HL-60 (cell line): ENCODE data around the gene LFNG.

ENCODE experiments used
- DNase-seq, 2 experiments: peaks; one replicate each; pipeline ENCODE4 v3.0.0-alpha.2; 2010 to 2020; ENCODE audit warnings: low read depth in 1 of 2, low spot score in 1 of 2
- H3K27ac ChIP-seq: fragments of 250-450 bp; sonication (Bioruptor Pico); replicated peaks from 2 replicates; pipeline ENCODE4 v1.5.1; 2020; ENCODE audit warnings: mild to moderate bottlenecking, moderate library complexity
- H3K27me3 ChIP-seq: fragments of 250-450 bp; sonication (Bioruptor Pico); 2 replicates; pipeline ENCODE4 v1.5.1; 2021; ENCODE audit warnings: mild to moderate bottlenecking, moderate library complexity; ENCODE audit not compliant: insufficient read depth, poor library complexity, severe bottlenecking
- H3K4me3 ChIP-seq: replicated peaks from 2 replicates; pipeline ENCODE4 v1.5.1; 2011; ENCODE audit warnings: mild to moderate bottlenecking, control low read depth, low read length; ENCODE audit not compliant: insufficient read depth
- CTCF ChIP-seq: IDR thresholded peaks from one replicate; pipeline ENCODE4 v1.5.1; 2011; ENCODE audit warnings: low read length, control low read depth, inconsistent platforms; ENCODE audit not compliant: insufficient read depth
- GABPA ChIP-seq: IDR thresholded peaks from 2 replicates; pipeline ENCODE4 v1.6.1; 2012; ENCODE audit warnings: low read depth
- POLR2AphosphoS5 ChIP-seq: IDR thresholded peaks from 2 replicates; pipeline ENCODE4 v1.6.1; 2012; ENCODE audit warnings: low read depth
- REST ChIP-seq: IDR thresholded peaks from 2 replicates; pipeline ENCODE4 v1.6.1; 2012; ENCODE audit warnings: low read depth; ENCODE audit not compliant: insufficient replicate concordance
- SPI1 ChIP-seq: IDR thresholded peaks from 2 replicates; pipeline ENCODE4 v1.6.1; 2012; ENCODE audit warnings: low read depth, mild to moderate bottlenecking, borderline replicate concordance

The LFNG gene

GRCh38 chr7:2539031-2539911 is 19.7 kb downstream of the LFNG start:
- Histone ChIP-seq H3K4me3 (no peak overlapping the region), H3K27ac (no peak overlapping the region), H3K27me3 (no peaks in the 10 kb centered on the region)
- no peak for DNase-seq
- TF ChIP-seq CTCF (no peak), GABPA (no peak), POLR2AphosphoS5 (0 out of 2 replicates have a peak, but pooled peaks have one; percentile 12), REST (no peak)

- DNase-seq, result no peak
- TF ChIP-seq POLR2AphosphoS5 (no peak), CTCF (no peak), SPI1 (no peak), REST (no peak), GABPA (no peak)
- Histone ChIP-seq H3K4me3 (no peak overlapping the region), H3K27ac (no peak overlapping the region), H3K27me3 (no peaks in the 10 kb centered on the region)
These were observed 20.6 kb downstream of the LFNG start for GRCh38 chr7:2540133-2540532.

GRCh38 chr7:2540641-2541051 is 21.1 kb downstream of the LFNG start:
- no peak overlapping the region for H3K4me3 ChIP-seq
- no peaks in the 10 kb centered on the region for H3K27me3 ChIP-seq
- no peak overlapping the region for H3K27ac ChIP-seq
- DNase-seq, result no peak
- no peak for TF ChIP-seq REST
- TF ChIP-seq POLR2AphosphoS5, result no peak
- TF ChIP-seq SPI1, result no peak
- no peak for TF ChIP-seq CTCF
- TF ChIP-seq GABPA, result no peak
